ENCODE data around the gene KLHDC4.

DNA sequence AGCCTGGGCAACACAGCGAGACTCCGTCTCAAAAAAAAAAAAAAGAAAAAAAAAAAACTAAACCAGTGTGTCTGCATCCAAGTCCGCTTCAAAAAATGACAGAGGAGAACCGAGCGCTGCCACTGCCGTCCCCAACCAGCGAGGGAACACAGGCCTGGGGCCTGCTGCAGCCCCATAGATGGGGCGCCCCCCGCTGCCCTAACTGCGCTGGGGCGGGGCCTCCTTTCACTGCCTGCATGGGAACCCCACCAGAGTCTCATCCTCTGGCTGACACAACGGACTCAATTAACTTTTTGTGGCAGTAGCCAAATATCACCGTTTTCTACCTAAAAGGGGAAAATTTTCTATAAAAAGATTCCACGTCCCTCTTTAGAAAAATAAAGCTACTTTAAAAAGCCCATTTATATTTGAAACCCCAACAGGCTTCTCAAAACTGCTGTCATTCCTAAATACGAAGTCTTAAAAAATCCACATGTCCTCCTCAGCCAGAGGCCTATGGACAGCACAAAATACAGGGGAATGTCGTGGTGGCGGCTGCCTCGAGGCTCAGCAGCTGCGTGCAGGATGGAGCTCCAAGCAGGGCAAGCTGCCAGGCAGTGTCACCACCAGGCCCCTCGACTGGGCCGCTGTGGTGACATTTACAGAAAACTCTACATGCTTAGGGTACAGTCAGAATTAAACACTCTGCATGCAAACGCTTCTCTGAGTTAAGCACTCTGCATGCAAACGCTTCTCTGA is 30.3 kb downstream of the KLHDC4 start:
- TF ChIP-seq, protein P1, sequence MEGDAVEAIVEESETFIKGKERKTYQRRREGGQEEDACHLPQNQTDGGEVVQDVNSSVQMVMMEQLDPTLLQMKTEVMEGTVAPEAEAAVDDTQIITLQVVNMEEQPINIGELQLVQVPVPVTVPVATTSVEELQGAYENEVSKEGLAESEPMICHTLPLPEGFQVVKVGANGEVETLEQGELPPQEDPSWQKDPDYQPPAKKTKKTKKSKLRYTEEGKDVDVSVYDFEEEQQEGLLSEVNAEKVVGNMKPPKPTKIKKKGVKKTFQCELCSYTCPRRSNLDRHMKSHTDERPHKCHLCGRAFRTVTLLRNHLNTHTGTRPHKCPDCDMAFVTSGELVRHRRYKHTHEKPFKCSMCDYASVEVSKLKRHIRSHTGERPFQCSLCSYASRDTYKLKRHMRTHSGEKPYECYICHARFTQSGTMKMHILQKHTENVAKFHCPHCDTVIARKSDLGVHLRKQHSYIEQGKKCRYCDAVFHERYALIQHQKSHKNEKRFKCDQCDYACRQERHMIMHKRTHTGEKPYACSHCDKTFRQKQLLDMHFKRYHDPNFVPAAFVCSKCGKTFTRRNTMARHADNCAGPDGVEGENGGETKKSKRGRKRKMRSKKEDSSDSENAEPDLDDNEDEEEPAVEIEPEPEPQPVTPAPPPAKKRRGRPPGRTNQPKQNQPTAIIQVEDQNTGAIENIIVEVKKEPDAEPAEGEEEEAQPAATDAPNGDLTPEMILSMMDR (IDR thresholded peaks at IDR 0.05): no peak
- no peak for TF ChIP-seq EZH2 (IDR thresholded peaks at IDR 0.05; ENCODE audit: borderline replicate concordance, insufficient read depth, low read depth, low read length, poor library complexity, severe bottlenecking)

Measured in B cell (primary cell).